Measurements from ENCODE around the gene ASB16. TPM values are rescaled to one million over a fixed set of nuclear protein-coding genes. Genes with fewer than 3 reads are reported as not detected.

Gene ASB16
- total RNA-seq, 1 donor from 2014 or later, result not detected

DNA sequence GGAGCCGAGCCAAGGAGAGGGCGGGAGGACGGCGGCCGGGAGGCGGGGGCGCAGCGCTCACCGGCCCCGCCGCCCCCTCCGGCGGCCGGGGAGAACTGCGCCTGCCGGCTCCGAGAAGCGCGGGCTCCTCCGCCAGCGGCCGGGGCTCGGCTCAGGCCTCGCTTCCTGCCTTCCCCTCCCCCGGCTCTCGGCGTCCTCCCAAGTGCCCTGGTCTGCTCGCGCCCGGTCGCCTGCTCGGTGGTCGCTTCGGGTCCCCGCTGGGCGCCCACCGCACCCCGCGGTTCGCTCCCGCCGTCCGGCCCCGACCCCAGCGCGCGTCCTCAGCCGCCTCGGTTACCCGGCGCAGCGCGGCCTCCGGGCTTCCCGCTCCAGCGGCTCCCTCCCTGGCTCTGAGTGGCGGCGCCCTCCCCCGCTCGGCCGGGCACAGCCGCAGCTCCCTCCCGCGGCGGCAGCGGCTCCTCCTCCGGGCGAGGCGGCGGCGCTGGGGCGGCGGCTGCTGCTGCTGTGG, 48.7 kb downstream of the ASB16 start:
- H3K27ac Mint-ChIP-seq (ENCODE audit: unreplicated experiment), result no peak overlapping the region
- H3K4me1 Mint-ChIP-seq (ENCODE audit: unreplicated experiment), result peaks cover 32% of the 10 kb centered on the region
- TF ChIP-seq, protein P1, sequence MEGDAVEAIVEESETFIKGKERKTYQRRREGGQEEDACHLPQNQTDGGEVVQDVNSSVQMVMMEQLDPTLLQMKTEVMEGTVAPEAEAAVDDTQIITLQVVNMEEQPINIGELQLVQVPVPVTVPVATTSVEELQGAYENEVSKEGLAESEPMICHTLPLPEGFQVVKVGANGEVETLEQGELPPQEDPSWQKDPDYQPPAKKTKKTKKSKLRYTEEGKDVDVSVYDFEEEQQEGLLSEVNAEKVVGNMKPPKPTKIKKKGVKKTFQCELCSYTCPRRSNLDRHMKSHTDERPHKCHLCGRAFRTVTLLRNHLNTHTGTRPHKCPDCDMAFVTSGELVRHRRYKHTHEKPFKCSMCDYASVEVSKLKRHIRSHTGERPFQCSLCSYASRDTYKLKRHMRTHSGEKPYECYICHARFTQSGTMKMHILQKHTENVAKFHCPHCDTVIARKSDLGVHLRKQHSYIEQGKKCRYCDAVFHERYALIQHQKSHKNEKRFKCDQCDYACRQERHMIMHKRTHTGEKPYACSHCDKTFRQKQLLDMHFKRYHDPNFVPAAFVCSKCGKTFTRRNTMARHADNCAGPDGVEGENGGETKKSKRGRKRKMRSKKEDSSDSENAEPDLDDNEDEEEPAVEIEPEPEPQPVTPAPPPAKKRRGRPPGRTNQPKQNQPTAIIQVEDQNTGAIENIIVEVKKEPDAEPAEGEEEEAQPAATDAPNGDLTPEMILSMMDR (IDR thresholded peaks at IDR 0.05; ENCODE audit: unreplicated experiment), result peak; percentile 49
- no peaks in the 10 kb centered on the region for H3K9me3 Mint-ChIP-seq (ENCODE audit: unreplicated experiment)
- peak; percentile 79 for DNase-seq (ENCODE audit: low spot score)
- H3K4me3 Mint-ChIP-seq (ENCODE audit: unreplicated experiment), result no peak overlapping the region
- H3K36me3 Mint-ChIP-seq (ENCODE audit: low read depth, unreplicated experiment), result peaks cover 25% of the 10 kb centered on the region
- peaks cover 26% of the 10 kb centered on the region for H3K27me3 Mint-ChIP-seq (ENCODE audit: unreplicated experiment)

DNA sequence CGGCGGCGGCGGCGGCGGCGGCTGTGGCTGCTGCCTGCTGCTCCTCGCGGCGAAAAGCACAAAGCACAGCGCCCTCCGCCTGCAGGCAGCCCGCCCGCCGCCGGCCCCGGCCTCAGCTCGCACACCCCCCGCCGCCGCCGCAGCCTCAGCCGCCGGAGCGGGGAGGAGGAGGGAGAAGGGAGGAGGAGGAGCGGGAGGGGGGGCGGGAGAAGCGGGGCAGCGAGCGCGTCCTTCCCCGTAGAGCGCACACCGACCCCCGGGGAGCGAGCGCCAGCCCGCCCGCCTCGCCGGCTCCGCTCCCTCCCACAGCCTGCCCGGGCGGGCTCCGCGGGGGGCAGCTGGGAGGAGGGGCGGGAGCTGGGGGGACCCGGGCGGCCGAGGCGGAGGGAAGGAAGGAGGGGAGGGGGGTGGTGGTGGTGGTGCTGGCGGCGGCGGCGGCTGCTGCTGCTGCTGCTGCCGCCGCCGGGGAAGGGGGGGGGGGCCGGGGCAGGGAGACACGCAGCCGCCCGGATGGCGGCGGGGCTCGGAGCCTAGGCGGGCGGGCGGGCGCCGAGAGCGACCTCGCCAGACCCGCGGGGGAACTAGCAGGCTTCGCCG, 49.2 kb downstream of the ASB16 start, which contains the start of gene UBTF:
Gene UBTF, minus strand, starts transcription at position 60 of the 597 bp plus-strand sequence. CDS start 1,446 bp downstream, outside the sequence.
- H3K36me3 Mint-ChIP-seq (ENCODE audit: low read depth, unreplicated experiment), result peaks cover 20% of the 10 kb centered on the region
- TF ChIP-seq, protein P1 (IDR thresholded peaks at IDR 0.05; ENCODE audit: unreplicated experiment), result no peak
- DNase-seq (ENCODE audit: low spot score), result peak; percentile 61
- H3K9me3 Mint-ChIP-seq (ENCODE audit: unreplicated experiment), result no peaks in the 10 kb centered on the region
- peaks cover 31% of the 10 kb centered on the region for H3K4me1 Mint-ChIP-seq (ENCODE audit: unreplicated experiment)
- peak within 1 kb of the TSS; percentile 36 for H3K27ac Mint-ChIP-seq (ENCODE audit: unreplicated experiment)
- peak within 1 kb of the TSS; percentile 93 for H3K4me3 Mint-ChIP-seq (ENCODE audit: unreplicated experiment)
- peaks cover 25% of the 10 kb centered on the region for H3K27me3 Mint-ChIP-seq (ENCODE audit: unreplicated experiment)

DNA sequence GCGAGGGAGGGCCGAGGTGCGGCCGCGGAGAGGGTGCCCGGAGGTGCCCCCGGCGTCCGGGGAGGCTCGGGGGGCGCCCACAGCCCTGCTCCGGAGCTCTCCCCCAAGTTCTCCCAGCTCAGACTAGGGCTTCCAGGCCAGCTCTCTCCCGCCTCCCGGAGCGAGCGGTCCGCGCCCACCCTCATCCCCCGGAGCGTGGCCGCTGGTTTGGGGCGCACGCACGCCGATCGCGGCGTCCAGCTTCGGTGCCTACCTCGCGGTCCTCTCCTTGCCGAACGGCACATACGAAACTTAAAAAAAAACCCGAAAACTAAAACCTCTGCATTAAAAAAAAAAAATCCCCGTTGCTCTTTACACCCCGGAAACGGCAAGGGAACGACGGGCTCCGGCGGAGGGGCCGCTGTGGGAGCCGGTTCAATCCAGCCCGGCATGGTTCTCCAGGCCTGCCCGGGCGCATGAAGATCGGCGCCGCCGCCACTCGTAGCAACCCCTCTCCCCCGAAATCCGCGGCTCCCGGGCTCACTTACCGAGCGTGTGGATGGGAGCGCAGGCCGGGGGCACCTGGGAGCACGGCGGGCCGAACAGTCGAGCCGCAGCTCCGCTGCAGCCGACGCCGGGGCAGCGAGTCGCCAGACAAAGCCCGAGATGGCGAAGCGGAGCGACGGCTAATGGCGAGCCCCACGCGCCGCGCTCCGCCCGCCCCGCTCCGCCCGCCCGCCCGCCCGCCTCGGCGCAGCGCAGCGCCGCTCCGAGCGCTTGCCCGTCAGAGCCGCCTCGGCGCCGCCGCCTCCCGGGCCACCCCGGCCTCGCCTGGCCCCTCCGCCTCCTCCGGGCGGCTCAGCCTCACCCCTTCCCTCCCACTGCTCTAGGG, 49.9 kb downstream of the ASB16 start:
- Mint-ChIP-seq H3K9me3 (ENCODE audit: unreplicated experiment) (no peaks in the 10 kb centered on the region), H3K4me3 (ENCODE audit: unreplicated experiment) (peak overlapping the region; percentile 97), H3K4me1 (ENCODE audit: unreplicated experiment) (peaks cover 31% of the 10 kb centered on the region), H3K27me3 (ENCODE audit: unreplicated experiment) (peaks cover 21% of the 10 kb centered on the region), H3K27ac (ENCODE audit: unreplicated experiment) (peak overlapping the region; percentile 36), H3K36me3 (ENCODE audit: low read depth, unreplicated experiment) (peaks cover 14% of the 10 kb centered on the region)
- TF ChIP-seq, protein P1 (IDR thresholded peaks at IDR 0.05; ENCODE audit: unreplicated experiment), result no peak
- DNase-seq (ENCODE audit: low spot score), result peak; percentile 33

DNA sequence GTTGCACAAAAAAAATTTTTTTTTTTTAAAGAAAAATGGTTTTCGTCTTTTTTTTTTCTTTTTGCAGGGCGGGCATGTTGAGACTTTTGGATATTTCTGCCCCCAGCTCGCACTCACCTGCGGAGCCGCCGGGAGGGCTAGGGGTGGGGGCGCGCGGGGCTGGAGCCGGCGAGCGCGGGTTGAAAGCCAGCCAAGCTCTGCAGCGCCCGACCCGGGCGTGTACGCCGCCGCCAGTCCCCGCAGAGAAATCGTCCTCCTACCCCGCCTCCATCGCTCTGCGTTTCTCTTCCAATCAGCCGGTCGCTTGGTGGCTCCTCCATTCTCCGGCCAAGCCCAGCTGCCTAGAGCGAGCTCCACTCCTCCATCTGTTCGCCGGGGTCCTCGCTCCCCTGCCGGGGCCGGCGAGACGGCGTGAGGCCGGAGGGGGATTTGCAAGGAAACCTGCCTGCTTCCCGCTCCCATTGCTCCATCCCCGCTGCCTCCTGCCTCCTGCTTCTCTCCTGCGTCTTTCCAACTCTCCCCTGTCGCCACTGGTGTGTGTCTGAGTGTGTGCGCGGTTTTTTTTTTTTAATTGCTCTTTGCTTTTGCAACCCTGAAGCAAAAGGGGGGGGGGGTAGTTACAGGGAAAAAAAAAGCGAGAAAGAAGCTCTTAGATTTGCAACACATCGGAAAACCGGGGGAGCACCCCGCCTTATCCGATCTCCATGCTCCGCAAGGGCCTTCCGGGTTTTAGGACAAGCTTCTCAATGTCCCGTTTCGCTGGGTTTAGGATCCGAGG, 50.8 kb downstream of the ASB16 start:
- Mint-ChIP-seq H3K4me1 (ENCODE audit: unreplicated experiment) (peaks cover 31% of the 10 kb centered on the region), H3K27ac (ENCODE audit: unreplicated experiment) (peak overlapping the region; percentile 79), H3K36me3 (ENCODE audit: low read depth, unreplicated experiment) (peaks cover 6% of the 10 kb centered on the region), H3K27me3 (ENCODE audit: unreplicated experiment) (peaks cover 18% of the 10 kb centered on the region), H3K4me3 (ENCODE audit: unreplicated experiment) (peak overlapping the region; percentile 97), H3K9me3 (ENCODE audit: unreplicated experiment) (no peaks in the 10 kb centered on the region)
- DNase-seq (ENCODE audit: low spot score), result peak; percentile 66
- TF ChIP-seq, protein P1 (IDR thresholded peaks at IDR 0.05; ENCODE audit: unreplicated experiment), result no peak
